Sciatic nerve (tissue), 2 donors: ENCODE data around the gene GABBR2. TPM values are rescaled to one million over a fixed set of nuclear protein-coding genes. Genes with fewer than 3 reads are reported as not detected.

Experiments used
- ATAC-seq: fragments of 200-7000 bp; cut with Tn5 transposase; one replicate; pipeline ENCODE4 v1.9.1; 2020; ENCODE audit warnings: mild to moderate bottlenecking, moderate library complexity
- DNase-seq: peaks from one replicate; pipeline ENCODE4 v3.0.0-alpha.2; 2020; ENCODE audit warnings: low spot score
- intact Hi-C: fragments of 100-400 bp; cut with DNase I; formaldehyde crosslinking; loops from one replicate; pipeline ENCODE4 v1.14.2; 2022
- total RNA-seq: library from RNA; stranded (reverse); fragmentation: NEBNext Ultra II Directional; extraction: Animal tissue kit (Norgen Biotek cat#: 25700); gene quantifications from one replicate; pipeline ENCODE4 v1.2.1, GENCODE V29; 2021
- donor health status: DM: no; HTN: no; CAD: no.
- donor health status: DM: no; HTN: no; CAD: no.

GABBR2 gene
- total RNA-seq, 1 donor from 2014 or later = 0.49 TPM

GRCh38 chr9:98442114-98442513, 266.6 kb downstream of the GABBR2 start:
- no peak for ATAC-seq
- no peak for DNase-seq
- intact Hi-C loops = no loop called here

- intact Hi-C loops = no loop called here
- DNase-seq (no peak), ATAC-seq (no peak)
Measured at GRCh38 chr9:98438666-98439065, 270.1 kb downstream of the GABBR2 start.

GRCh38 chr9:98437458-98438034, 271.2 kb downstream of the GABBR2 start:
- ATAC-seq (no peak), DNase-seq (no peak)
- intact Hi-C loops = no loop called here

- intact Hi-C loops = no loop called here
- no peak for ATAC-seq
- DNase-seq = no peak
Measured at GRCh38 chr9:98432960-98433359, 275.8 kb downstream of the GABBR2 start.

- intact Hi-C loops = no loop called here
- no peak for ATAC-seq
- DNase-seq = no peak
Measured at GRCh38 chr9:98432134-98432533, 276.6 kb downstream of the GABBR2 start.

GRCh38 chr9:98430535-98431292, 278.0 kb downstream of the GABBR2 start:
- ATAC-seq (peak; percentile 57), DNase-seq (no peak)
- intact Hi-C loops = no loop called here

GRCh38 chr9:98429613-98430012, 279.1 kb downstream of the GABBR2 start:
- ATAC-seq (peak; percentile 84), DNase-seq (no peak)
- intact Hi-C loops = no loop called here

- DNase-seq = no peak
- intact Hi-C loops = no loop called here
- ATAC-seq = no peak
Measured at GRCh38 chr9:98428454-98428853, 280.3 kb downstream of the GABBR2 start.

GRCh38 chr9:98427491-98427890, 281.2 kb downstream of the GABBR2 start:
- no peak for DNase-seq
- intact Hi-C loops = no loop called here
- ATAC-seq = no peak

GRCh38 chr9:98425079-98425478, 283.7 kb downstream of the GABBR2 start:
- DNase-seq = no peak
- intact Hi-C loops = no loop called here
- ATAC-seq = no peak

GRCh38 chr9:98419260-98419603, 289.5 kb downstream of the GABBR2 start:
- ATAC-seq = no peak
- intact Hi-C loops = no loop called here
- DNase-seq = no peak

GRCh38 chr9:98418578-98419259, 290.0 kb downstream of the GABBR2 start:
- intact Hi-C loops = no loop called here
- no peak for ATAC-seq
- no peak for DNase-seq

GRCh38 chr9:98416294-98417248, 292.2 kb downstream of the GABBR2 start:
- intact Hi-C loops = no loop called here
- no peak for DNase-seq
- ATAC-seq = no peak

- intact Hi-C loops = no loop called here
- ATAC-seq (no peak), DNase-seq (no peak)
Measured at GRCh38 chr9:98415782-98416181, 293.0 kb downstream of the GABBR2 start.

- intact Hi-C loops = no loop called here
- ATAC-seq (no peak), DNase-seq (no peak)
Measured at GRCh38 chr9:98413084-98413483, 295.7 kb downstream of the GABBR2 start.

GRCh38 chr9:98412101-98412842, 296.5 kb downstream of the GABBR2 start:
- ATAC-seq (no peak), DNase-seq (no peak)
- intact Hi-C loops = no loop called here

GRCh38 chr9:98410185-98410697, 298.5 kb downstream of the GABBR2 start:
- DNase-seq (no peak), ATAC-seq (peak; percentile 82)
- intact Hi-C loops = no loop called here

- DNase-seq (no peak), ATAC-seq (no peak)
- intact Hi-C loops = no loop called here
Measured at GRCh38 chr9:98409719-98410118, 299.0 kb downstream of the GABBR2 start.
